ENCODE measurements around the gene SMS. TPM values are rescaled to one million over a fixed set of nuclear protein-coding genes. Genes with fewer than 3 reads are reported as not detected.
A peak's percentile ranks its signal among the peaks of the same experiment; 100 is the strongest.

SMS gene
- total RNA-seq, 2 experiments from 2014 or later = 17.8 to 19.6 TPM

- no peak overlapping the region for H3K27ac Mint-ChIP-seq
- peaks cover 45% of the 10 kb centered on the region for H3K4me1 Mint-ChIP-seq (ENCODE audit: low read depth)
- peaks cover 7% of the 10 kb centered on the region for H3K36me3 Mint-ChIP-seq (ENCODE audit: low read depth)
- POLR2A ChIA-PET = no interaction called here
- CTCF ChIA-PET = no interaction called here
- H3K27me3 Mint-ChIP-seq = no peaks in the 10 kb centered on the region
- Histone ChIP-seq H3K9me3 (ENCODE audit: control insufficient read depth in 1 of 2, insufficient read depth in 1 of 2, low read length in 2 of 2) (no peaks in the 10 kb centered on the region), H3K27me3 (ENCODE audit: control insufficient read depth in 1 of 2, insufficient read depth in 2 of 2, low read length in 2 of 2) (no peaks in the 10 kb centered on the region), H3K4me1 (ENCODE audit: insufficient read depth, low read length) (peaks cover 28% of the 10 kb centered on the region), H3K4me3 (ENCODE audit: low read length) (no peak overlapping the region), H3K27ac (ENCODE audit: low read depth in 1 of 2, low read length in 2 of 2) (no peak overlapping the region), H3K36me3 (ENCODE audit: insufficient read depth, low read length) (no peaks in the 10 kb centered on the region)
- no peak for ATAC-seq (ENCODE audit: poor library complexity)
- intact Hi-C loops (cut with DNase I, micrococcal nuclease) = loop anchor here in 1 of 2 experiments (2.0 kb wide), 1 partner anchor 31 kb away; no protein-coding TSS in a partner anchor
- peak overlapping the region; percentile 70 for H3K4me3 Mint-ChIP-seq
- no peaks in the 10 kb centered on the region for H3K9me3 Mint-ChIP-seq
- no peak for TF ChIP-seq CTCF (IDR thresholded peaks at IDR 0.05)
- DNase-seq = peak in 2 of 14 experiments; percentile 6 to 15
Observed at GRCh38 chrX:21943460-21944135, 3.1 kb downstream of the SMS start.

DNA sequence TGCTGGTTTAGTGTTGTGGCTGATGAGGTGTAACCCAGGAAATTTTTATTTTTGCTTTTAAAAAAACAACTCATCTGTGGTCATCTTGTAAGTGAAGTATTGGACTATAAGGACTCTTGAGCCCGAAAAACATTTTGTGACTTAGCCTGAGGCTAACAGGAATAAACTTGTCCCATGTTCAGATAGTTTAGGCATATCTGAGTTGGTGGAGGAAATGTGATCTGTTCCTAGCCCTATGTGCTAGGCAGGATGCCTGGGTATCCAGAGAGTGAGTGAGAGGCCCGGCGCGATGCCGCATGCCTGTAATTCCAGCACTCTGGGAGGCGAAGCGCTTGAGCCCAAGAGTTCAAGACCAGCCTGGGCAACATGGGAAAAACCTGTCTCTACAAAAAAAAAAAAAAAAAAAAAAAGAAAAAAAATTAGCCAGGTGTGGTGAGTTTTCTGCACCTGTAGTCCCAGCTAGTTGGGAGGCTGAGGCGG, 3.7 kb downstream of the SMS start:
- no peak for TF ChIP-seq CTCF (IDR thresholded peaks at IDR 0.05)
- no peak for ATAC-seq (ENCODE audit: poor library complexity)
- Mint-ChIP-seq H3K9me3 (no peaks in the 10 kb centered on the region), H3K4me1 (ENCODE audit: low read depth) (peaks cover 45% of the 10 kb centered on the region), H3K27ac (no peak overlapping the region), H3K4me3 (peak overlapping the region; percentile 25), H3K27me3 (no peaks in the 10 kb centered on the region), H3K36me3 (ENCODE audit: low read depth) (peaks cover 7% of the 10 kb centered on the region)
- intact Hi-C loops (cut with DNase I, micrococcal nuclease) = no loop called here
- ChIA-PET POLR2A (no interaction called here), CTCF (no interaction called here)
- Histone ChIP-seq H3K36me3 (ENCODE audit: insufficient read depth, low read length) (no peaks in the 10 kb centered on the region), H3K9me3 (ENCODE audit: control insufficient read depth in 1 of 2, insufficient read depth in 1 of 2, low read length in 2 of 2) (no peaks in the 10 kb centered on the region), H3K4me3 (ENCODE audit: low read length) (no peak overlapping the region), H3K27me3 (ENCODE audit: control insufficient read depth in 1 of 2, insufficient read depth in 2 of 2, low read length in 2 of 2) (no peaks in the 10 kb centered on the region), H3K27ac (ENCODE audit: low read depth in 1 of 2, low read length in 2 of 2) (no peak overlapping the region), H3K4me1 (ENCODE audit: insufficient read depth, low read length) (peaks cover 28% of the 10 kb centered on the region)
- DNase-seq = no peak

- no peaks in the 10 kb centered on the region for H3K9me3 Mint-ChIP-seq
- H3K36me3 ChIP-seq (ENCODE audit: insufficient read depth, low read length) = no peaks in the 10 kb centered on the region
- H3K4me1 ChIP-seq (ENCODE audit: insufficient read depth, low read length) = peaks cover 21% of the 10 kb centered on the region
- no peak overlapping the region for H3K27ac ChIP-seq (ENCODE audit: low read depth in 1 of 2, low read length in 2 of 2)
- ATAC-seq (ENCODE audit: poor library complexity) (no peak), DNase-seq (no peak)
- H3K4me3 ChIP-seq (ENCODE audit: low read length) = no peak overlapping the region
- ChIA-PET POLR2A (no interaction called here), CTCF (no interaction called here)
- no peaks in the 10 kb centered on the region for H3K27me3 Mint-ChIP-seq
- H3K4me1 Mint-ChIP-seq (ENCODE audit: low read depth) = peaks cover 44% of the 10 kb centered on the region
- H3K4me3 Mint-ChIP-seq = no peak overlapping the region
- H3K36me3 Mint-ChIP-seq (ENCODE audit: low read depth) = peaks cover 4% of the 10 kb centered on the region
- no peak overlapping the region for H3K27ac Mint-ChIP-seq
- no peak for TF ChIP-seq CTCF (IDR thresholded peaks at IDR 0.05)
- H3K9me3 ChIP-seq (ENCODE audit: control insufficient read depth in 1 of 2, insufficient read depth in 1 of 2, low read length in 2 of 2) = no peaks in the 10 kb centered on the region
- no peaks in the 10 kb centered on the region for H3K27me3 ChIP-seq (ENCODE audit: control insufficient read depth in 1 of 2, insufficient read depth in 2 of 2, low read length in 2 of 2)
- intact Hi-C loops (cut with DNase I, micrococcal nuclease) = no loop called here
Observed at GRCh38 chrX:21946925-21947641, 6.6 kb downstream of the SMS start.
